ENCODE results near the gene CAMKK2.
"Not testable (repeated sequence)": the region's sequence is repeated elsewhere in the genome, so short reads cannot be mapped to it uniquely, and the experiment has no call there.

The CAMKK2 gene

GRCh38 chr12:121297435-121297991 lies 1.0 kb upstream of the CAMKK2 start:
- DNase-seq = peak; percentile 15

GRCh38 chr12:121295746-121296617 lies 527 bp downstream of the CAMKK2 start:
- DNase-seq = no peak

DNA sequence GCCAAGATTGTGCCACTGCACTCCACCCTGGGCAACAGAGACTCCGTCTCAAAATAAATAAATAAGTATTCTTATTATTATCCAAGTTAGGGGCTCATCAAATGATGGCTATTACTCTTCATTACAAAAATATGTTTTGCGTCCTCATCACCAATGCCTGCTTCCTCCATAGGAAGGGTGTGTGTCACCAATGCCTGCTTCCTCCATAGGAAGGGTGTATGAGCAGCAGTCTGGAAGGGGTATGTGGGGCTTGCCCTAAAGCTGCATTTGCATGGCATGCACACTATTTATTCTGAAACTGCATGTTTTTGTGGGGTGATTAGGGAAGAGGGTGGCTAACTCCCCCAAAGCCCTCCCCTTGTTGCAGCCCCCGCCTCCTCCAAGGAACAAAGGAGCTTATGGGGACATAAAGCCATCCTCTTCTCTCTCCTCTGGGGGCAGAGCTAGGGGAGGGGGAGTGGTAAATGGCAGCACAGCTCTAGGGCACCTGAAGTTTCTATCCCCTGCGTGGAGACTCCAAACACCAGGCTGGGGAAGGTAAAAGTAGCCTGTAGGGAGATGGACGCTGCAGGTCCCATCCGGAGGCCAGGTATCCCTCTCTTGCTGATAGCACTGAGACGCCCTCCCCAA lies 1.3 kb downstream of the CAMKK2 start:
- DNase-seq = no peak

DNA sequence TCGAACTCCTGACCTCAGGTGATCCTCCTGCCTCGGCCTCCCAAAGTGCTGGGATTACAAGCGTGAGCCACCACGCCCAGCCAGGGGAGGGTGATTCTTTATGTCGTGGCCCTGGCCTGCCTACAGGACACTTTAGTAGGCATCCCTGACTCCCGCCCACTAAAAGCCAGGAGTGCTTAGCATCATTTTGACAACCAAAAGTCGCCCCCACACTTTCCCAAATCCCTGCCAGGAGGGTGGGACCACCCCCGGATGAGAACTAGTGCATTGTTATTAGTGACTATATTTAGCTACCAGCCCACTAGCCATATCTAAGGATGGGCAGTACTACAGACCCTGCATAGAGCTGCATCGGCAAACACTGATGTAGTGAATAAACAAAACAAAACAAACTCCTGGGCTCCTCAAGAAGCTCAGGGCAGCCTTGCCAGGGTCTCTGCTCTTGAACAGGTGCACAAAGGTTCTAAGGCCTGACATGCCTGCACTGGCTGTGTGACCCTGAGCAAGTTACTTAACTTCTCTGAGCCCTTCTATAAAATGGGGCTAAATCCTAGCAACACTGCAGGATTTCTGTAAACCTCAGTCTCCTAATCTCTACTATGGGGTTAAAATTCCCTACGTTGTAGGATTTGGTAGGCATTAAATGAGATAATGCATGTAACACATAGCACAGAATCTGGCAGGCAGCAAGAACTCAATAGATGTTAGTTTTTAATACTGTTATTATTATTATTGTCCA lies 2.2 kb downstream of the CAMKK2 start:
- DNase-seq = no peak

DNA sequence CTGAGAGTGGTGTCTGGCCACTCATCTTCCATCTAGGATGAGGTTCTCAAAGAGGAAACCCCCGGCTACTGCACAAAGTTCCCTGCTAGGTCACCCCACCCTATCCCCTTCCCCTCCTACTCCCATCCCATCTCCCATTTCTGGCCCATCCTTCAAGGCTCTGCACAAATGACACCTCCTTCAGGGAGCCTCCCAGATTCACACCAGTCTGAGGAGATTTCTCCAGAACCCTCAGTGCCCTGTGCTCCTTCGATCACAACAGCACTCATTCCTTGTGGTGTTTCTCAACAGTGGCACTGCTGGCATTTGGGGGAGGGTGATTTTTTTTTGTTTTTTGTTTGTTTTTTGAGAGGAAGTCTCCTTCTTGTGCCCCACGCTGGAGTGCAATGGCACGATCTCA lies 2.9 kb downstream of the CAMKK2 start:
- no peak for DNase-seq

GRCh38 chr12:121290410-121290809 lies 6.1 kb downstream of the CAMKK2 start:
- no peak for DNase-seq

- DNase-seq = no peak
Observed at GRCh38 chr12:121289962-121290361, 6.5 kb downstream of the CAMKK2 start.

DNA sequence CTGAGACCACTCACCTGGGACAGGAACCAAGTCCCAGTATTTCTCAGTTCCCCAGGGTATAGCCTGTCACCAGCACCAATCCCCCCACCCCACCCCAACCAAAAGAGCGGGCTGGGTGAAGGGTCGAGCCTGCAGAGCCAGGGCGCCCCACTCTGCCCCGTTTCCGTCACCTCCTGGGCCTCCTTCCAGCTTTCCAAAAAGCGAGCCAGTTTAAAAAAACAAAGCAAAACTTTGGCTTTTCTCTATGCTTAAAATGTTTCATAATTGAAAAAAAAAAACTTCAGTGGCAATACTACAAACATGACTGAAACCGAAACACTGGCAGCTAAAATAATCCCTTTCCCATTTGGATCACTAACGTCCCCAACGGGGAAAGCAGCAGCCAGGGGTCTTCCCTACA lies 7.5 kb downstream of the CAMKK2 start:
- no peak for DNase-seq

- DNase-seq = no peak
Observed at GRCh38 chr12:121288158-121288845, 8.2 kb downstream of the CAMKK2 start.

GRCh38 chr12:121287267-121287954 lies 9.1 kb downstream of the CAMKK2 start:
- peak; percentile 40 for DNase-seq

DNA sequence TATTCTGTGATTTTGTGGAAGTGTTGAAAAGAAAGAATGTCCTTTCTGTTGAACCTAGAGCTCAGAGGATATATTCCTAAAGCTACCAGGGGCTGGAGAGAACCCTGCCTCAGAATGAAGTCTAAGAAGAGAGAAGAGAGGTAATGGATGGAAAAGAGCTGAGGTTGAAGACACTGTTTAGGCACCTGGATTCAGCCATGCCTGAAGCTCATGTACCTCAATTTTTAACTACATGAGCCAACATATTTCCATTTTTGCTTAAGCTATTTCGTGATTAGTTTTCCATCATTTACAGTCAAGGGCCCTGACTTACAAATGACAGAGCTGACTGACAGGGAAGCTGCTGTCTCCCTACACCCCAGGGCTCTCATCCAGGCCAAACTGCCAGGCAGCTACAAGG lies 10.7 kb downstream of the CAMKK2 start:
- DNase-seq = no peak

GRCh38 chr12:121284551-121285390 lies 11.7 kb downstream of the CAMKK2 start:
- no peak for DNase-seq

- DNase-seq = no peak
Observed at GRCh38 chr12:121283841-121284240, 12.7 kb downstream of the CAMKK2 start.

DNA sequence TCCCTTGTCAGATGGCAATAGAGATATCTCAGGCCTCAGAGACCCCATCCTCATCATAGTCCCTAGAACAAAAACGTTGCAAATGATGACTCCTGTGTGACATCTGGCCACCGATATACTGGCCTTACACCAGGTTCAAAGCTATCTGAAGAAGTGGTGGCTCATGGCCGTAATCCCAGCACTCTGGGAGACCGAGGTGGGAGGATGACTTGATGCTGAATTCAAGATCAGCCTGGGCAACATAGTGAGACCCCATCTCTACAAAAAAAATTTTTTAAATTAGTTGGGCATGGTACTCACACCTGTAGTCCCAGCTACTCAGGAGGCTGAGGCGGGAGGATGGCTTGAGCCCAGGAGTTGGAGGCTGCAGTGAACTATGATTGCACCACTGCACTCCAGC lies 13.1 kb downstream of the CAMKK2 start:
- DNase-seq = no peak

DNA sequence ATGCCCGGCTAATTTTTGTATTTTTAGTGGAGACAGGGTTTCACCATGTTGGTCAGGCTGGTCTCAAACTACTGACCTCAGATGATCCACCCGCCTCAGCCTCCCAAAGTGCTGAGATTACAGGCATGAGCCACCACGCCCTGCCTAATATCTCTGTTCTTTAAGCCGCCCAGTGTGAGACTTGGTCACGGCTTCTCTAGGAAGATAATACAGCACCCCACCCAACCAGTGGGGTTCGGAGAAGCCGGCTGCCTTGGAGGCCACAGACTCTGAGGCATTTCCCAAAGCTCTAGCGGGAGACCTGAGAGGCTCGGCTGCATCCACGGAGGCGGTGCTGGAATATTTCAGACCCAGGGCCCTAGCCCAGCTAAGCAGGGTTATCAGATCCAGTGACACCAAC lies 13.6 kb downstream of the CAMKK2 start:
- not testable (repeated sequence) for DNase-seq

DNA sequence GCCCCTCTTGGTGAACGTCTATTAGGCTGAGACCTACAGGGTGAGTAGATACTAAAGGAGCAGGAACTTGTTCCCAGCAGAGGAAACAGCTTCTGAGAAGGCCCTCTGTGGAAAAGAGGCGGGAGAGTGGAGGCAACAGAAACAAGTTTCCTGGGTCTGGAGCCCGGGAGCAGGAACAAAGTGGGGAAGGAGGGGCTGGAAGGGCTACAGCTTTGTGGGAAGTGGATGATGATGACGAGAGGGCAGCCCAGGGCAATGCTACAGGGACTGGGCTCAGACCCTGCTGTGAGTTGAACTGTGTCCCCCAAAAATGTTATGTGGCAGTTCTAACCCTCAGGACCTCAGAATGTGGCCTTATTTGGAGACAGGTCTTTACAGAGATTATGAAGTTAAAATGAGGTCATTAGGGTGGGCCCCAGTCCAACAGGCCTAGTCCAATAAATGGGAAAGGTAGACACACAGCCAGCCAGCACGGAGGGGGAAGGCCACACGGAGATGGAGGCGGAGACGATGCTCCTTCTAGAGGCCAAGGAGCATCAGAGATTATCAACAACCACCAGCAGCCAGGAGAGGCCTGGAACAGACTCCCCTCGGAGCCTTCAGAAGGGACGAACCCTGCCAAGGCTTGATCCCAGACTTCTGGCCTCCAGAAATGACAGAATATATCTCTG lies 14.3 kb downstream of the CAMKK2 start:
- DNase-seq = no peak

DNA sequence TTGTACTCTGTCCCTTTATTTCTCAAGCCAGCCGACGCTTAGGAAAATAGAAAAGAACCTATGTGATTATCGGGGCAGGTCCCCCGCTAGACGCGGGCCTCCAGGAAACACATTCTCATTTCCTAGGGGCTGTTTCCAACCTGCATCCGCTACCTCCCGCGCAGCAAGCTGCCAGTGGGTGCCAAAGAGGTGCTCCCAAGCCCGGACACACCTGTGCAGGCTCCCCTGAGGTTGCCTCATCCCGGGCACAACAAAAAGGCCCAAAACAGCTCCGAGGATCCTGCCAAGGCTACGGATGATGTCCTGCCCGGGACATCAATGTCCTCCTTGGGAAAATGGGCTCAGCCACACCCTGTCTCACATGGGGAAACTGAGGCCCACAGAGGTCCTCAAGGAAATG lies 15.4 kb downstream of the CAMKK2 start:
- not testable (repeated sequence) for DNase-seq

- DNase-seq = not testable (repeated sequence)
Observed at GRCh38 chr12:121280531-121280930, 16.0 kb downstream of the CAMKK2 start.

DNA sequence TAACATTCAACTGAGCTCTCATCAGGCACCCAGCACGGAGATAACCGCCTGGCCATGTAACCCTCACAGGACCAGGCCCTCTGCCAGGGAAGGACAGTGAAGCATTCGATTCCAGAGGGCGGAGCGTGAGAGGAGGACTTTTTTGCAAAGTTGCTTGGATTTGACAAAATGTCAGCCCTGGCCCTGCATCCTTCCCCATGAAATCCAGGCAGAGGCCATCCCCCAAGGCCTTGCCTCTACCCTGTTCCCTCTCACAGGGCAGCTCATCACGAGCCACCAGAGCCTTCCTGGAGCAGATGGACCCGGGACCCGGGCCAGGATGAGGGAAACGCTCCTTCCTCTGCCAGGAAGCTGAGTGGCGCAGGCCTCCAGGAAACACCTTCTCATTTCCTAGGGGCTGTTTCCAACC lies 17.0 kb downstream of the CAMKK2 start:
- no peak for DNase-seq

DNA sequence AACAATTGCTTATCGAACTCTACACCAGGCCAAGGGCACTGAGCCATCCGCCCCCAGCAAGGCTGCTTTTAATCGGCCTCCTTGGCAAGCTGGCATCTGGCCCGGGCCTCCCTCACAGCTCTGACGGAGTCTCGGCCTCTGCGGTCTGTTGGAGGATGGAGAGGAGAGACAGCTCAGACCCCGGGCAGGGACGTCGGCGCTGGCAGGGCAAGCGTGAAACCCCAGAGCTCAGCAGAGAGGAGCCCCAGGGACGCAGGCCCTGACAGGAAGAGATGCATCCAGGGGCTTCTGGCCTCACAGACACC lies 17.5 kb downstream of the CAMKK2 start:
- DNase-seq = no peak

Measured in fibroblast of upper back skin (primary cell).